GM06990 (cell line): ENCODE data around the gene SLC43A1.

Experiments
- DNase-seq: peaks from one replicate; pipeline ENCODE4 v3.0.0-alpha.2; 2011; ENCODE audit not compliant: insufficient read length; ENCODE audit errors: extremely low read depth
- H3K27me3 ChIP-seq: replicated peaks from 2 replicates; pipeline ENCODE4 v1.6.0; 2011; ENCODE audit warnings: low read length; ENCODE audit not compliant: control insufficient read depth, insufficient read depth
- H3K36me3 ChIP-seq: 2 replicates; pipeline ENCODE4 v1.5.1; 2011; ENCODE audit warnings: low read length; ENCODE audit not compliant: control insufficient read depth, insufficient read depth
- H3K4me3 ChIP-seq: replicated peaks from 2 replicates; pipeline ENCODE4 v1.5.1; 2011; ENCODE audit warnings: low read depth, mild to moderate bottlenecking, control low read depth, low read length
- CTCF ChIP-seq: IDR thresholded peaks from 2 replicates; pipeline ENCODE4 v1.5.1; 2011; ENCODE audit warnings: low read length, control low read depth, mild to moderate bottlenecking, inconsistent platforms; ENCODE audit not compliant: insufficient read depth, poor library complexity, severe bottlenecking

The SLC43A1 gene

DNA sequence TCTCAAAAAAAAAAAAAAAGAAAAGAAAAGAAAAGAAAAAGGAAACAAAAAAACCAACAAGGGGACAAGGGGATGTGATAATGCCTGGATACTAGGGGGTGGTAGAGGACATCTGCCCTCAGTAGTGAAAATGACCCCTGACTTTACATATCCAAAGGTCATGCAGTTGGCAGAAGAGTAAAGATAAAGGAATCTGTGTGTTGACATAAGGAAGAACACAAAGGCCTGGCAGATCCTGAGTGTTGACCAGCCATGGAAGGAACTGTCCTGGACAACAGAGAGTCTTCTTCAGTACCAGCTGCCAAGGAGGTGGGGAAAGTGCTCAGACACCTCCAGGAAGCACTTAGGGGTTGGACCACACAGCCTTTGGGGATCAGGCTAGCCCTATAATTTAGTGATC, 12.6 kb downstream of the SLC43A1 start:
- DNase-seq: no peak
- Histone ChIP-seq H3K27me3 (no peaks in the 10 kb centered on the region), H3K36me3 (peaks cover 4% of the 10 kb centered on the region)

DNA sequence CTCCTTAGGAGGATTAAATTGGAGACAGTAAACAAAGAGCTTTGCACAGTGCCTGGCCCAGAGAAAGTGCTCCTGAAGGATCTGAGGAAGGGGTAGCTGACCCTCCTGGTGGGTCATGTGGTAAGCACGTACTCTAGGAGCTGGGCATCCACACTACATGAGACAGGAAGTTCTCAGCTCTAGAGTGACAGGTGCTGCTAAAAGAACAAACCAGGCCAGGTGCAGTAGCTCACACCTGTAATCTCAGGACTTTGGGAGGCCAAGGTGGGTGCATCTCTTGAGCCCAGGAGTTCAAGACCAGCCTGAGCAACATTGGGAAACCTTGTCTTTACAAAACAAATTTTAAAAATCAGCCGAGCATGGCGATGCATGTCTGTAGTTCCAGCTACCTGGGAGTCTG, 13.1 kb downstream of the SLC43A1 start:
- no peak for DNase-seq
- no peak for TF ChIP-seq CTCF
- no peaks in the 10 kb centered on the region for H3K27me3 ChIP-seq
- peaks cover 4% of the 10 kb centered on the region for H3K36me3 ChIP-seq
- H3K4me3 ChIP-seq: no peak overlapping the region

More for the DNA sequence above, 12.6 kb downstream of the SLC43A1 start:
- no peak overlapping the region for H3K4me3 ChIP-seq
- no peak for TF ChIP-seq CTCF

GRCh38 chr11:57501953-57502352, 13.5 kb downstream of the SLC43A1 start:
- Histone ChIP-seq H3K4me3 (no peak overlapping the region), H3K27me3 (no peaks in the 10 kb centered on the region), H3K36me3 (peaks cover 4% of the 10 kb centered on the region)
- TF ChIP-seq CTCF: no peak
- DNase-seq: no peak

GRCh38 chr11:57500926-57501325, 14.6 kb downstream of the SLC43A1 start:
- Histone ChIP-seq H3K36me3 (peaks cover 6% of the 10 kb centered on the region), H3K27me3 (no peaks in the 10 kb centered on the region), H3K4me3 (no peak overlapping the region)
- TF ChIP-seq CTCF: no peak
- no peak for DNase-seq

DNA sequence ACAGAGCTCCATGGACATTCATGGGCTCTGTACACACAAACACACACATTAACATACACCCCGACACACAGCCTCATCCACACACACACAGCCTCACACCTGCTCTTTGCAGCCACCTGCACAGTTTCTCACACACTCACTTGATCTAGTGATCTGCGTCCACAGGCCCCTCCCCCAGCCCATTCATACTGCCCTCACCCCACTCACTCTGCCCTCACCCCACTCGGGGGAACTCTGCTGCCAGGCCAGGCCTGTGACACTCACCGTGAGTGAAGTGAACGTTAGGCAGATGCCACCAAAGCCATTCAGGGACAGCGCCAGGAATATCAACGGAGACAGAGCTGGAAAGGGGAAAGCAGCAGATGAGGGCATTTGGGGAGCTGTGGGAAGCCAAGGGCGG, 15.0 kb downstream of the SLC43A1 start:
- no peaks in the 10 kb centered on the region for H3K27me3 ChIP-seq
- H3K4me3 ChIP-seq: no peak overlapping the region
- no peak for TF ChIP-seq CTCF
- H3K36me3 ChIP-seq: peaks cover 4% of the 10 kb centered on the region
- no peak for DNase-seq

- H3K36me3 ChIP-seq: peaks cover 4% of the 10 kb centered on the region
- TF ChIP-seq CTCF: no peak
- no peak for DNase-seq
- no peaks in the 10 kb centered on the region for H3K27me3 ChIP-seq
- no peak overlapping the region for H3K4me3 ChIP-seq
Measured at GRCh38 chr11:57499983-57500461, 15.5 kb downstream of the SLC43A1 start.
